Forelimb muscle (tissue), 1 donor: ENCODE results near the gene PRPH. TPM values are rescaled to one million over a fixed set of nuclear protein-coding genes. Genes with fewer than 3 reads are reported as not detected.
"Not testable (repeated sequence)": the region's sequence is repeated elsewhere in the genome, so short reads cannot be mapped to it uniquely, and the experiment has no call there.

ENCODE experiments used
- DNase-seq: peaks from one replicate; pipeline ENCODE4 v3.0.0-alpha.2; 2013; ENCODE audit warnings: low read depth
- polyA plus RNA-seq: library from polyadenylated mRNA; unstranded; fragments of 120-200 nt; gene quantifications from one replicate; pipeline ENCODE4 v1.2.1, GENCODE V29; 2013; ENCODE audit not compliant: insufficient read length

PRPH gene
- polyA plus RNA-seq, 1 donor = 1.7 TPM

DNA sequence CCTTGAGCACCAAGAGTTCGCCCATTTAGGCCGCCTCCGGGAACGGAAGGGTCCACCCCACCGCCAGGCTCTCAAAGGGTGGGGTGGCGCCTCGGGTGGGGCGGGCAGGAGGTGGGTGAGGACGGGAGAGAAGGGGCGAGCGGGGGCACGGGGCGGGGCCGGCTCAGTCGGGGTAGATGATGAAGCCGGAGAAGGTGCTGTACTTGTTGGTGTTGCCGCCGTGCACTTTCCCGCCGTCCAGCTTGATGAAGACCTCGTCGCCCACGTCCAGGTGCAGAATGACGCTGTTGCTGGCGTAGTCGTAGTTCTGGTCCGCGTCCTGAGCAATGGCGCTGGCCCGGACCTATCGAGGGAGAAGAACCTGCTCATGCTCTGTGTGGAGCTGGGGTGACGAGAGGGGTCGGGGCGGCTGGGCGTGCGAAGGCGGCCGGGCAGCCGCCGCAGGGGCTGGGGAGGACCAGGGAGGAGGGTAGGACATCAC, 38.0 kb downstream of the PRPH start:
- no peak for DNase-seq

DNA sequence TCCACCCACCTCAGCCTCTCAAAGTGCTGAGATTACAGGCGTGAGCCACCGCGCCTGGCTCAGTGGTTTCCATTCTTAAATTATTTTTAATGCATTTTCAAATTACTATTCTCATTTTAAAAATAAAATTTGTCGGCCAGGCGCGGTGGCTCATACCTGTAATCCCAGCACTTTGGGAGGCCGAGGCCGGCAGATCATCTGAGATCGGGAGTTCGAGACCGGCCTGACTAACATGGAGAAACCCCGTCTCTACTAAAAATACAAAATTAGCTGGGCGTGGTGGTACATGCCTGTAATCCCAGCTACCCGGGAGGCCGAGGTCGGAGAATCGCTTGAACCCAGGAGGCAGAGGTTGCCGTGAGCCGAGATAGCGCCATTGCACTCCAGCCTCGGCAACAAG, 38.8 kb downstream of the PRPH start:
- not testable (repeated sequence) for DNase-seq

- no peak for DNase-seq
Observed at GRCh38 chr12:49334226-49334625, 39.3 kb downstream of the PRPH start.

DNA sequence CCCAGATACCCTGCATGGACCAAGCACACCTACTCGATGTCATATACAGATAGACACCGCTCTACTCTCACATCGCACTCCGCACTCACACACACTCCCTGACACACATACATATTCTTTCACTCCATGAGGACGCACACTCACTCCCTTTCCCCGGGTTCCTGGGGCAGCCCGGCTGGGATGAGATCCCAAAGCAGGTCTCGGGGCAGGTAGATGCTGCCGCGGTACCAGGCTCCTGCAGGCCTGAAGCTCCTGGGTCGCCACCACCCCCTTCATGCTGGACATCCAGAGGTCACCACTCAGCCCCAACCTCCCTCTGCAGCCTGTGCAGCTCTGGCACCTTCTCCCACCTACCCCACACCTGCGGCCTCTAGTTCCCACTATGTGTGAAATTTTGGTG, 39.7 kb downstream of the PRPH start:
- no peak for DNase-seq

DNA sequence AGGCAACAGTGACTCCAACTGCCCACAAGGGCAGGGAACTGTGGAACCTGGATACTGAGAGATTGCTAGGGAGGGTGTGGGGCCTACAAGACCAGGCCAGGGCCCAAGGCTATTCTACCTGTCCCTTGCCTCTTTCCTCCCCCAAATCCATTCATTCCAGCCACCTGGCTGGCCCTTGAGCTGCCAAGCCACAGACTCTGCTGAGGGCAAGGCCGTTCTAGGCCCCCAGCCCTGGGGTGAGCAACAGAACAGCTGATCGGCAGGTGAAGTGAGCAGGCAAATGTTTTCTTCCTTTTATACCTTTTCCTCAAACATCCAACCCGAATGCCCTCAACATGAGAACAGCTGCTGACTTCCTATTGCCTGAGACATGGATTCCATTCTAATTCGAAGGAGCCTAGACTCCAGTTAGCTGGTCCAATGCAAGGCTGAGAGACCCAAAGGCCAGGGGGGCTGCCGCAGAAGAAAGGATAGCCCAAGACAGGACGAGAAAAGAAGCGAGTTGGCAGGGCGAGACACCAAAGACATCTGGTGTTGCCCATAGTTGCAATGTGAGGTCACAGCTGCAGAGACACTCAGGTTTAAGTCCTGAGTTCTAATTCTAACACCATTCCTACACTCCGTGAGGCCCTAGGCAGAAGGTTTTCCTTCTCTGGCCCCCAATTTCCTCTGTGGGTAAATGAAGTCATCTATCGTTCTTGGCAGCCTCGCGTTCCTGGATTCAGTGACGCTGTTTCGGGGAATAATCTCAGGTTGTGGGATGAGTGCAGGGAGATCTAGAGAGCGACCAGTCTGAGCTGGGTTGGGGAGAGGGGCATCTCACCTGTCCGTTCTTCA, 40.4 kb downstream of the PRPH start:
- no peak for DNase-seq

DNA sequence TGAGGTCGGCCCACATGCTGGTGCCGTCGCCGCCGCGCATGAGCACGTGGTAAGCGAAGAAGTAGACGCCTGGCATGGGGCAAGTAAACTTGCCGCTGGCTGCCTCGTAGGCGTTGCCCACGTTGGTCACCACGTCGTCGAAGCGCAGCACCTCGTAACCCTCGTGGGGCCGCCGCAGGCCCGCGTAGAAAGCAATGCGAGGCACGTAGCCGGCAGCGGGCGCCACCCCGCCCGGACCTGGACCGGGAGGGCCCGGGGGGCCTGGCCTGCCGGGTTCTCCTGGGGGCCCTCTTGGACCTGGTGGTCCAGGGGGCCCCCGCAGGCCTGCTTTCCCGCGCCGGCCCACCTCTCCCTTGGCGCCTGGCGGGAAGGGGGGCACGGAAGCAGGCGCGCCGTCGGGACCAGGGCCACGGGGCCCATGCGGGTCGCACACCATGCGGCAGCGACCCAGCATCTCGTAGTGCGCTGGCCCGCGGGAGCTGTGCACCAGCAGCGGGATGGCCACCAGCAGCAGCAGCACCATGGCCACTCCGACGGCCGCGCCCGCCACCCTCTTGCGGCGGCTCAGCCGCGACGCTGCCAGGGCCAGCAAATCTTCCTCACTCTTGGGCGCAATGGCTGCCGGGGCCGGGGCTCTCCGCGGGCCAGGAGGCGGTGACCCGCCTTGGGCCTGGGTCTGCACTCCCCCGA, 41.2 kb downstream of the PRPH start:
- no peak for DNase-seq

DNA sequence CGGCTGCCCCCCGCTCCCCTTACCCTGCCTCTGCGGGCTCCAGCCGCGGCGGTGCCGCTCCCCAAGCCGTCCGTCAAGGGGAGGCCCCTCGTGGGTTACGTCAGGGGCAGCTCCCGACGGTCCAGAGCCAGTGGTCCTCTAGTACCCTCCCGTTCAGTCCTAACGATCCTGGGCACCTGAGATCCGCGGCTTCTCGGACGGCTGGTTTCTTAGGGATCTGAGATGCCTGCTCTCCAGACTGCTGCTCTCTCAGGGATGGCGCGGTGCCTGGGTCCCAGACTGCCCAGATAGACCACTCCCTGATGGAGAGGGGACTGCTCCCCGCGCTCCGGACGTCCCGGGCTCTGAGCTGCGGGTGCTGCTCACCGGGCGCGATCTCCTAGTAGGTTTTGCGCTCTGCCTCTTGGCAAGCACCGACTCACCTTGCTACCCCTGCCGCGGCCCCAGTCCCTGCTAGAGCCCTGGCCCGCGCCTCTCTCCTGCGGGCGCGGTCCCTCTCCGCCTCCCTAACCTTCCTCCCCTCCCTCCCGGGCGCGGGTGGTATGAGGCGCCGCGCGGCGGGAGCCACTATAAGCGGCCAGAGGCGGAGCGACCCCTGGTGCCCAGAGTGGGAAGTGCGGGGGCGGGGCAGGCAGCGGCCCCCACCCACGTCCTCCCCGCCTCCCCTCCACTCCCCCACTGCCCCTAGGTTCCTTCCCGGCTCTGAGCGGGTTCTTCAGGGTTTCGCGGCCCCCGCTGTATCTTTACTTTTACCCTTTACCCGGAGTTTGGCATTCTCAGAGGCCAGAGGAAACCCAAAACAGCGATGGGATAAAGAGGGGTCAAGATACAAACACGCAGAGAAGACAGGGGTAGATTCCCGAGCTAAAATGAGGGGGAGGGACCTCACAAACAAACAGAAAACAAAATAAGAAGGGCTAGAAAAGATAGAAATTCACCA, 42.0 kb downstream of the PRPH start, which contains the start of gene C1QL4:
Gene C1QL4 (minus strand): TSS at position 544 of the 940 bp plus-strand sequence. CDS start 711 bp downstream, outside the sequence.
- no peak for DNase-seq

DNA sequence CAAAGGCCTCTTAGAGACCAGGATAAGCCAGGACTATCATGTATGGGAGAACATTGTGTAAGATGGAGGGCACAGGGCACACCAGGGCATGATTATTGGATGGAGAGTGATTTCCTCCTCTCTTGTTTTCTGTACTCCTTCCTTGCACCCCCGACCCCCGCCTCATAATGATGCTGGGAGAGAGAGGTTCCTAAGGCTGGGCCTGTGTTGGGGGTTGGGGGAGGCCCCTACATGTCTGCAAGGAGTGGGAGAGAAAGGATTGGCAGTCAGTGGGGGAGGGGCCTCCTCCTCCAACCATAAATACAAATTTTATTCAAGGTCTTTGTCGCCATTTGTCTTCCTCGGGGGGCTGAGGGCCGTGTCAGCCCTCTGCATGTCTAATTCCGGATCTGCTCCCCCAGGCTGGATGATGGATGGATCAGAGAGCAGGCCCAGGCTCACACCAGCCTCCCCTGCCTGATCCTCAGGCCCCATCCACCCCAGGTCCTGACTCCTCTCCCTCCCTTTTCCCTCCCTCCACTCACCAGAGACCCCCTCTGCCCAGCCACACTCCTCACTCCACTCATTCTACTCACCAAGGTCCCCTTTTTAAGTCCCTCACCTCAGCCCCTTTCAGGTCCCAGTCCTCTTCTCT, 44.0 kb downstream of the PRPH start:
- no peak for DNase-seq

DNA sequence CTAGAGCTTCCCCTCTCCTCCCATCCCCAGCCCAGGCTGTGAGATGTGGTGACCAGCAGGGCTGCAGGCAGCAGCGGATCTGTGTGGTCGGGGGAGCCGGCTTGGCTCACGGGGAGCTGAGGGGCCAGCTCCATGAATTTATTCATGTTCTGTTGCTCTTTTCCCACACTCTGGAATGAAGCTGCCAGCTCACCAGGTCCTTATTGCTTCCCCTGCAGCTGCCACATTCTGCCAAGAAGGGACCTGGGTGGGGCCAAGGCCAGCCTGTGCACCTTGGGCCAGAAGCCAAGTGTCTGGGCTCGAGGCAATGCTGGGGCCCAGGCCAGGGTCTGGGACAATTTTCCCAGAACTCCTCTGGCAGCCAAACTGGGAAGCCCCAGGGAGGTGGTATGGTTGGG, 44.5 kb downstream of the PRPH start:
- no peak for DNase-seq

GRCh38 chr12:49340095-49340870, 45.3 kb downstream of the PRPH start:
- no peak for DNase-seq

DNA sequence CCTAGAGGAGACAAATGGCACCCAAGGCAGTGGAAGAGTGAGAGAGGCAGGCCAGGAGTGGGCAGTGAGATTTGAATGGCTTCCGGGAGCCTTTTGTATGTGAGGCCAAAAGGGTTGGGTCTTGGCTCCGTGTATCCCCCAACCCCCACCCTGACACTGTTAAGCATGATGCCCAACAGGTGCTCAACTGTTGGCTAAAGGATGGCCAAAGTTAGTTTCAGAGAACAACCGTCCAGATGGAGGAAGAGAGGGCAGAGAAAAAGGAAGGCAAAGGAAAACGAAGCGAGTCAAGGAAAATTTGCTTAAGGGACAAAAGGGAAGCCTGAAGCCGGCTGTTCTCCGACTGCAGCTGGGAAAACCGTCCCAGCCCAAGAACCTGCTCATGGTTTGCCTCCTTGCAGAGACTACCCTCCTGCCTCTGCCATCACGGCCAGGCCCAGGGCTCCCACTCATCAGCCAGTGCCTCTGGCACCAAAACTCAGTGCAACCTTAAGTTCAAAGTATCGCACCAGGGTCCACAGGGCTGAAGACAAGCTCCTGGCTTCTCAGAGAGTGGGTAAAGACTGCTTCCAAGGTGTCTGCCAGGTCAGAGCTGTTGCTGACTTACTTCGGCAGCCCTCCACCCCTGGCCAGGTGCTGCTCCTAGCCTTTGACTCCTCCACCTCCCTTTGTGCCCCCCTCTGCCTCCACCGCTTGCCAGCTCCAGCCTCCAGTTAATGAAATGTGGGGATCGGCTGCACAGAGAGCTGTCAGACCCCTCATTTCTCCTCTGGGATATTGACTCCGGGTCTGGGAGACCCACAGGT, 46.2 kb downstream of the PRPH start:
- no peak for DNase-seq

DNA sequence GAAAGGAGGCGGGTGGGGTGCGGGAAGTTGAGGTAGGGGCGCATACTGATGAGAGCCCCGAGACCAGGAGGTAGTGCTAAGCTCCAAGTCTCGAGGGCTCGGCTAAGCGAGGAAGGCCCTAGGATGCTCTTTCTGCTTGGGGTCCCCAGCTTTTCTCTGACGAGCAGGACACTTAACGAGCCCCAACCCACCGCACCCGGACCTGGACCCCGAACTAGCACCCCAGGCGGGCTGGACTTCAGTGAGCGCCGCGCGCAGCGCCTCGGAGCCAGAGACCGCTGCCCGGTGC, 46.8 kb downstream of the PRPH start:
- DNase-seq = no peak

- no peak for DNase-seq
Observed at GRCh38 chr12:49342066-49342913, 47.3 kb downstream of the PRPH start.

- no peak for DNase-seq
Observed at GRCh38 chr12:49342914-49343731, 48.2 kb downstream of the PRPH start.

GRCh38 chr12:49344486-49345050, 49.6 kb downstream of the PRPH start:
- DNase-seq = no peak

DNA sequence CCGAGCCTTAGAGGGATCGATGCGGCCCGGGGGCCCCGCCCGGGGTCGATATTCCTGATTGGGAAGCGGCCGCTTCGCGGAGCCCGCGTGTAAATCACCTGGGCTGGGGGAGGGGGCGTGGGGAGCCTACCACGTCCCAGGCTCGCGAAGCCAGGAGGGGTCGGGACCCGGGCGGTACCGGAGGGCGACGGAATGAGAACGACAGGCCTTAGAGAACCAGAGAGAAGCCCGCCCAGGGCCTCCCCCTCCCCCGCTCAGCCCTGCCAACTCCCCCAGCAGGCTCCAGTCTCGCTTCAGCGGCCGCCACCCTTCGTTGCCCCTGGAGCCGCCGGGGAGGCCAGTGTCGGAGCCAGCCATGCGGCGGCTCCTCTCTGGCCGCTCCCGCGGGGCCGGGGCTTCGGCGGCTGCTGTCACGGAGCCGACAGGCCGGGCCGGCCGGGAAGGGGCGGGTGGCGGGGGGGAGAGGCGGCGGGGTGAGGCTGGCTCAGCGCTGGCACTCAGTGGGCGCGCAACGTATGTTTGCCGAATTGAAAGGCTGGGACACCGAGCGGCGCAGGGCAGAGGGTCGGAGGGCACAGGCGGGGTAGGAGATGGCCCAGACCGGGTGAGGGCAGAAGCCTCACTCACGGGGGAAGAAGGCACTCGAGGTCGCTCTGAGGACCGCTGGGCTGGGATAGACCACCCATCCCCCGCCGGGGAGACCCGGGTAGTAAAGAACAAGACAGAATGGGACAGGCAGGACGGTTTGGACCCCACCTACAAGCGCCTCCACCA, 50.3 kb downstream of the PRPH start:
- no peak for DNase-seq
